Activated B cell treated with CpG ODN at 0.5 μM for 24 hours (primary cell): ENCODE results near the gene FAAP100. TPM values are rescaled to one million over a fixed set of nuclear protein-coding genes. Genes with fewer than 3 reads are reported as not detected.
A peak's percentile ranks its signal among the peaks of the same experiment; 100 is the strongest.

Source experiments
- ATAC-seq: fragments of 200-7000 bp; cut with Tn5 transposase; one replicate; pipeline ENCODE4 v1.10.0; 2021; ENCODE audit warnings: low read depth, mild to moderate bottlenecking, moderate library complexity
- CTCF ChIA-PET: fragments of 350-600 bp; sonication (Branson Sonifier 250); formaldehyde crosslinking; loops from one replicate; lab custom pipeline; 2021; ENCODE audit warnings: antibody characterized with exemption; lab: Charles Lee
- POLR2A ChIA-PET: fragments of 350-600 bp; sonication (Branson Sonifier 250); formaldehyde crosslinking; loops from one replicate; lab custom pipeline; 2021; ENCODE audit warnings: antibody characterized with exemption; lab: Charles Lee
- DNase-seq: peaks from one replicate; pipeline ENCODE4 v3.0.0; 2022
- H3K27ac Mint-ChIP-seq: one replicate; pipeline ENCODE4 v1.8.0; 2020; ENCODE audit warnings: mixed read lengths
- H3K27me3 Mint-ChIP-seq: one replicate; pipeline ENCODE4 v1.8.0; 2021; ENCODE audit warnings: mixed read lengths
- H3K36me3 Mint-ChIP-seq: one replicate; pipeline ENCODE4 v1.8.0; 2021; ENCODE audit warnings: low read depth, mixed read lengths
- H3K4me1 Mint-ChIP-seq: one replicate; pipeline ENCODE4 v1.8.0; 2021; ENCODE audit warnings: mixed read lengths
- H3K4me3 Mint-ChIP-seq: one replicate; pipeline ENCODE4 v1.8.0; 2020; ENCODE audit warnings: mild to moderate bottlenecking, mixed read lengths
- H3K9me3 Mint-ChIP-seq: one replicate; pipeline ENCODE4 v1.8.0; 2020; ENCODE audit warnings: mixed read lengths
- intact Hi-C: fragments of 100-400 bp; cut with micrococcal nuclease; formaldehyde crosslinking; loops from one replicate; pipeline ENCODE4 v1.15.1; 2024
- total RNA-seq: library from RNA; stranded (reverse); gene quantifications from 2 replicates; pipeline ENCODE4 v1.2.3, GENCODE V29; 2022
- TF ChIP-seq, protein P1 (sequence below): fragments of 200-600 bp; IDR thresholded peaks from one replicate; pipeline ENCODE4 v1.8.0; 2022; ENCODE audit warnings: antibody characterized with exemption, mild to moderate bottlenecking

Gene FAAP100
- total RNA-seq, 1 donor from 2014 or later: 48.2 TPM

DNA sequence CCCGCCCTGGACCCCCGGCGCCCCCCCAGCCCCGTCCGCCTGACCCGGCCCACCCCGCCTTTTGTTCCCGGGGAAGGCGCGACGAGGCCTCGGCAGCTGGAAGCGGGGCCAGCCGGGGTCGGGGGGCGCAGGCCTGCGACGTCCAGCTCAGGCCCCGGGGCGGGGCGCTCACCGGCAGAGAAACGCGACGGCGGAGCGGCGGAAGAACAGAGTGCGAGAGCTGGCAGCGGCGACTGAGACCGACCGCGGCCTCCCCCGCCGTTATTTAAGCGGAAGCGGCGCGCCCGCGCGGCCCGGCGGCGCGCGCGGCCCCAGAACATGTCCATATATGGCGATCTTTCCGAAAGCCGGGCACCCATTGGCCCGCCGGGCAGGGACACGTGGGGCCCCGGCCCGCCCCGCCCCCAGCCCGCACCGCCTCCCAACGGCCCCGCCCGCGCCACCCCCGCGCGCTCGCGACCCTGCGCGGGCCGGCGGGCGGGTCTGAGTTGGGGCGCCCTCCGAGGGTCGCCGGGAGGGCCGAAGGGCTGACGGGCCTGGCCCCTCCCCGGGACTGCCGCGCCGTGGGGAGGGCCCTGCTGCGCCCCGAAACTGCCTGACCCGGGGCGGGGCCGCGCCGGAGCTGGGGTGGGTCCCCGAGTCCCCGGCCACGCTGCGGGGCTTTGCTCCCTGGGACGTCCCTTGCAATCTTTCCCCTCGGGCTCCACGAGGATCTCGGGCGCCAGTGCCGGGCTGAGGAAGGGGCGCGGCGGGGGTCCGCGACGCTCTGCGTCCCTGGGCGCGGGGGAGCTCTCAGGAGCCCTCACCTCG, 39.4 kb downstream of the FAAP100 start, which contains the start of gene ACTG1:
Gene ACTG1 (minus strand): TSS at position 238 of the 810 bp plus-strand sequence. CDS start 445 bp downstream, outside the sequence.
- H3K36me3 Mint-ChIP-seq: peaks cover 54% of the 10 kb centered on the region
- intact Hi-C loops: loop anchor here (1.0 to 10.0 kb wide), 9 partner anchors 28 to 1708 kb away; partner anchors contain the start of genes BAHCC1, EIF4A3, FASN and P4HB
- TF ChIP-seq, protein P1, sequence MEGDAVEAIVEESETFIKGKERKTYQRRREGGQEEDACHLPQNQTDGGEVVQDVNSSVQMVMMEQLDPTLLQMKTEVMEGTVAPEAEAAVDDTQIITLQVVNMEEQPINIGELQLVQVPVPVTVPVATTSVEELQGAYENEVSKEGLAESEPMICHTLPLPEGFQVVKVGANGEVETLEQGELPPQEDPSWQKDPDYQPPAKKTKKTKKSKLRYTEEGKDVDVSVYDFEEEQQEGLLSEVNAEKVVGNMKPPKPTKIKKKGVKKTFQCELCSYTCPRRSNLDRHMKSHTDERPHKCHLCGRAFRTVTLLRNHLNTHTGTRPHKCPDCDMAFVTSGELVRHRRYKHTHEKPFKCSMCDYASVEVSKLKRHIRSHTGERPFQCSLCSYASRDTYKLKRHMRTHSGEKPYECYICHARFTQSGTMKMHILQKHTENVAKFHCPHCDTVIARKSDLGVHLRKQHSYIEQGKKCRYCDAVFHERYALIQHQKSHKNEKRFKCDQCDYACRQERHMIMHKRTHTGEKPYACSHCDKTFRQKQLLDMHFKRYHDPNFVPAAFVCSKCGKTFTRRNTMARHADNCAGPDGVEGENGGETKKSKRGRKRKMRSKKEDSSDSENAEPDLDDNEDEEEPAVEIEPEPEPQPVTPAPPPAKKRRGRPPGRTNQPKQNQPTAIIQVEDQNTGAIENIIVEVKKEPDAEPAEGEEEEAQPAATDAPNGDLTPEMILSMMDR: no peak
- ATAC-seq (peak; percentile 32), DNase-seq (peak; percentile 89)
- H3K4me1 Mint-ChIP-seq: peaks cover 54% of the 10 kb centered on the region
- H3K27me3 Mint-ChIP-seq: no peaks in the 10 kb centered on the region
- ChIA-PET CTCF (interaction anchor here (0.7 kb wide), 1 partner anchor 135 kb away, joined by 3 read pairs; no protein-coding TSS in a partner anchor), POLR2A (interaction anchor here (0.6 to 14.0 kb wide), 33 partner anchors 8 to 1705 kb away, joined by 3 to 188 read pairs (median 5); partner anchors contain the start of genes ARL16, BAHCC1, CBX4 and CCDC137)
- peak within 1 kb of the TSS; percentile 99 for H3K4me3 Mint-ChIP-seq
- no peaks in the 10 kb centered on the region for H3K9me3 Mint-ChIP-seq
- peak within 1 kb of the TSS; percentile 94 for H3K27ac Mint-ChIP-seq

DNA sequence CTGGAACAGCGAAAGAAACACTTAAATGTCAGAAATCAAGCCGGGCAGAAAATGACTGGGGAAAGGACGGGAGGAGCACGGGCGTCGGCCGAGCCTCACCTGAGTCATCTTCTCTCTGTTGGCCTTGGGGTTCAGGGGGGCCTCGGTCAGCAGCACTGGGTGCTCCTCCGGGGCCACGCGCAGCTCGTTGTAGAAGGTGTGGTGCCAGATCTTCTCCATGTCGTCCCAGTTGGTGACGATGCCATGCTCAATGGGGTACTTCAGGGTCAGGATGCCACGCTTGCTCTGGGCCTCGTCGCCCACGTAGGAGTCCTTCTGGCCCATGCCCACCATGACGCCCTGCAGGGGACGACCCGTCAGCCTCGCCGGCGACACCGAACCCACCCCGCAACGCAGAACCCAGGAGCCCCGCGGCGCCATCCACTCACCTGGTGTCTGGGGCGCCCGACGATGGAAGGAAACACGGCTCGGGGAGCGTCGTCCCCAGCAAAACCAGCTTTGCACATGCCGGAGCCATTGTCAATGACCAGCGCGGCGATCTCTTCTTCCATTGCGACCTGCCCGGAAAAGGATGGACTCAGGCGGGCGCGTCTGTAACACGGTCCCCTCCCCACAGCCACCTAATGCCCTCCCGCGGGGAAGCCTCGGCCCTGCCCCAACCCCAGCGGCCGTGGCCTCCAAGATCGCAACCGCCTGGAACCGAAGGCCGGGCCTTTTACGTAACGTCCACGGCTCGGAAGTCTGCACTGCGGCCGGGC, 40.2 kb downstream of the FAAP100 start:
- H3K27me3 Mint-ChIP-seq: no peaks in the 10 kb centered on the region
- ChIA-PET POLR2A (interaction anchor here (0.6 to 14.0 kb wide), 28 partner anchors 9 to 1704 kb away, joined by 3 to 188 read pairs (median 4); partner anchors contain the start of genes BAHCC1, CCDC137, FAAP100 and MRPL12), CTCF (no interaction called here)
- DNase-seq (peak; percentile 43), ATAC-seq (no peak)
- peak overlapping the region; percentile 92 for H3K27ac Mint-ChIP-seq
- peaks cover 56% of the 10 kb centered on the region for H3K36me3 Mint-ChIP-seq
- peak overlapping the region; percentile 99 for H3K4me3 Mint-ChIP-seq
- intact Hi-C loops: loop anchor here (1.0 to 10.0 kb wide), 9 partner anchors 28 to 1707 kb away; partner anchors contain the start of genes BAHCC1, EIF4A3, FASN and P4HB
- TF ChIP-seq, protein P1: no peak
- peaks cover 50% of the 10 kb centered on the region for H3K4me1 Mint-ChIP-seq
- no peaks in the 10 kb centered on the region for H3K9me3 Mint-ChIP-seq

DNA sequence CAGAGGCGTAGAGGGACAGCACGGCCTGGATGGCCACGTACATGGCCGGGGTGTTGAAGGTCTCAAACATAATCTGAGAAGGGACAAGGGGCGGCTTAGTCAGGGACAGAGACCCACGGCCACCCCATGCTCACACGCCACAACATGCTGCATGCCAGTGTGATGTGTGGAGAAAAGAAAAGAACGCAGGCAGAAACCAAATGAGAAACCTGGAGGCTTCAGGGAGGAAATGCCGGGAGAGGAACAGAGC, 40.7 kb downstream of the FAAP100 start:
- DNase-seq (no peak), ATAC-seq (no peak)
- TF ChIP-seq, protein P1: no peak
- H3K27ac Mint-ChIP-seq: peak overlapping the region; percentile 92
- ChIA-PET POLR2A (interaction anchor here (0.6 to 14.0 kb wide), 15 partner anchors 7 to 220 kb away, joined by 3 to 188 read pairs (median 20); partner anchors contain the start of genes FAAP100 and MRPL12), CTCF (interaction anchor here (1.4 kb wide), 1 partner anchor 87 kb away, joined by 3 read pairs; no protein-coding TSS in a partner anchor)
- peaks cover 46% of the 10 kb centered on the region for H3K4me1 Mint-ChIP-seq
- intact Hi-C loops: loop anchor here (5.0 to 10.0 kb wide), 5 partner anchors 353 to 1707 kb away; partner anchors contain the start of genes EIF4A3, FASN and P4HB
- no peaks in the 10 kb centered on the region for H3K27me3 Mint-ChIP-seq
- H3K4me3 Mint-ChIP-seq: peak overlapping the region; percentile 99
- H3K9me3 Mint-ChIP-seq: no peaks in the 10 kb centered on the region
- H3K36me3 Mint-ChIP-seq: peaks cover 56% of the 10 kb centered on the region

DNA sequence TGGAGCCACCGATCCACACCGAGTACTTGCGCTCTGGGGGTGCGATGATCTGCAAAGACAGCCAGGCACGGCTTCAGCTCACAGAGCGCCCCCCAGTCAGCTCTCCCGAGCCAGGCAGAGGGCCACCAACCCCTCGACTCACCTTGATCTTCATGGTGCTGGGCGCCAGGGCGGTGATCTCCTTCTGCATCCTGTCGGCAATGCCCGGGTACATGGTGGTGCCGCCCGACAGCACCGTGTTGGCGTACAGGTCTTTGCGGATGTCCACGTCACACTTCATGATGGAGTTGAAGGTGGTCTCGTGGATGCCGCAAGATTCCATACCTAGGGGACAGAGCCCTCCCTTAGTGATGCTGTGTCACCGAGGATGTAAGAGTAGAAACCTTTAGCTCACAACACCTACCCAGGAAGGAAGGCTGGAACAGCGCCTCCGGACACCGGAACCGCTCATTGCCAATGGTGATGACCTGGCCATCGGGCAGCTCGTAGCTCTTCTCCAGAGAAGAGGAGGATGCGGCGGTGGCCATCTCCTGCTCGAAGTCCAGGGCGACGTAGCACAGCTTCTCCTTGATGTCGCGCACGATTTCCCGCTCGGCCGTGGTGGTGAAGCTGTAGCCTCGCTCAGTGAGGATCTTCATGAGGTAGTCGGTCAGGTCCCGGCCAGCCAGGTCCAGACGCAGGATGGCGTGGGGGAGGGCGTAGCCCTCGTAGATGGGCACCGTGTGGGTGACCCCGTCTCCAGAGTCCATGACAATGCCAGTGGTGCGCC, 41.2 kb downstream of the FAAP100 start:
- CTCF ChIA-PET: interaction anchor here (1.4 to 1.8 kb wide), 2 partner anchors 26 to 87 kb away, joined by 3 read pairs; no protein-coding TSS in a partner anchor
- Mint-ChIP-seq H3K9me3 (no peaks in the 10 kb centered on the region), H3K27ac (peak overlapping the region; percentile 92), H3K4me3 (peak overlapping the region; percentile 99), H3K4me1 (peaks cover 41% of the 10 kb centered on the region), H3K36me3 (peaks cover 53% of the 10 kb centered on the region), H3K27me3 (no peaks in the 10 kb centered on the region)
- DNase-seq (peak; percentile 33), ATAC-seq (no peak)
- intact Hi-C loops: loop anchor here (5.0 to 10.0 kb wide), 5 partner anchors 354 to 1706 kb away; partner anchors contain the start of genes EIF4A3, FASN and P4HB
- POLR2A ChIA-PET: interaction anchor here (0.6 to 14.0 kb wide), 15 partner anchors 7 to 1699 kb away, joined by 3 to 188 read pairs (median 6); partner anchors contain the start of genes CBX4, FAAP100 and SLC38A10
- TF ChIP-seq, protein P1: no peak
